Activated CD4-positive, alpha-beta T cell treated with anti-CD3 and anti-CD28 coated beads, Interleukin-2, amount 50 U/mL, for 1 hour (primary cell): Measurements from ENCODE around the gene RNF126.

Experiments used
- DNase-seq: peaks from one replicate; pipeline ENCODE4 v3.0.0-alpha.2; 2020

The RNF126 gene

DNA sequence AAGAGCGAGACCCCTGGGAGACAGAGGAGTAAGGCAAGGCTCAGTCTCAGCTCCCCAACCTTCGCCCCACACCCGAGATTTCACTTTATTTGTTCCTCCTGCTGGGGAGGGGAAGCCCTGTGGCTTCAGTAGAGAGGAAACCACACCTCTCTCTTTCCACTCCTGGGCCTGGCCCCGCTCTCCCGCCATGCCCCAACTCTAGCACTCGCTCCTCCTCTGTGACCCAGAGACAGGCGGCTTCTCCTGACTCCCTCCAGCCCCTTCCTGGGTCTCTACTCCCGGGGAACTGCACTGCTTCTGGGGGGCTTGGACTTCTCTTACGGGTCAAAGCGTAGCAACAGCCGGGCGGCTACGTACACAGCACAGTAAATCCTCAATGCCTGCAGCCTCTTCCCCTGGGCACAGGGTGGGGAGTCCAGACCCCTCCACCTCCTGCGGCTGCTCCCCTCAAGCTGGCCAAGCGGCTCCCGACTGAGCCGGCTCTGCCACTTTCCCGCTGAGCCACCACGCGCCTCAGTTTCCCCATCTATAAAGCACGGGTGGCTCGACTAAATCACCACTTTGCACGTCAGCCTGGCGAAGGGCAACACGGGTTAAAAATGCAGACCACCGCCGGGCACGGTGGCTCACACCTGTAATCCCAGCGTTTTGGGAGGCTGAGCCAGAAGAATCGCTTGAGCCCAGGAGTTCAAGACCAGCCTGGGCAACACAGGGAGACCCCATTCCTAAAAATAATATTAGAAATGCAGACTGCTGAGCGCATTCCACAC, 1.4 kb downstream of the RNF126 start:
- DNase-seq: peak; percentile 67

DNA sequence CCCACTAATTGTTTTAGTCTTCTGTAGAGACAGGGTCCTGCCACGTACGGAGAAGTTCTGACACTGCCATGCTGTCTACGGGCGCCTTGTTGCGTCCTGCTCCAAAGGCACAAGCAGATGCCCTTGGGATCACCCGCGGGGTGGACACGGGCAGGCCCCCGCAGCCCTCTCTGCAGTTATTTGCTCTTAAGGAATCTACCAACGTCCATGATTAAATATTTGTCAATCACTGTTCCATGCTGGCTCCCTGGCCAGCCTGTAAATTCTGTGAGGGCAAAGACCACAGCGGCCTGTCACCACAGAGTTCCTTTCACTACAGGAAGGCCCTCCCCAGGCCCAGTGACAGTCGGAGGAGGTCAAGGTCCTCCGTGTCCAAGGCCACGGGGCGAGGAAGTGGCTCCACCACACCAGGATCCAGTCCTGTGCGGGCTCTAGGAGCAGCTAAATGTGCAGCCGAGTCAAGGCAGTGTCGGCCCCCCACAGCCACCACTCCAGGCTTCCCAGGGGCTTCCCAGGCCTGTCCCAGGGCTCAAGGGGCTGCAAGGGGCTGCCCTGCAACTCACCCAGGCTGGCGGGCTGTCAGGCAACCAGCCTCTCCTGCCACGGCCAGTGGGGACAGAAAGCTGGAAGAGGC, 2.1 kb downstream of the RNF126 start:
- no peak for DNase-seq

DNA sequence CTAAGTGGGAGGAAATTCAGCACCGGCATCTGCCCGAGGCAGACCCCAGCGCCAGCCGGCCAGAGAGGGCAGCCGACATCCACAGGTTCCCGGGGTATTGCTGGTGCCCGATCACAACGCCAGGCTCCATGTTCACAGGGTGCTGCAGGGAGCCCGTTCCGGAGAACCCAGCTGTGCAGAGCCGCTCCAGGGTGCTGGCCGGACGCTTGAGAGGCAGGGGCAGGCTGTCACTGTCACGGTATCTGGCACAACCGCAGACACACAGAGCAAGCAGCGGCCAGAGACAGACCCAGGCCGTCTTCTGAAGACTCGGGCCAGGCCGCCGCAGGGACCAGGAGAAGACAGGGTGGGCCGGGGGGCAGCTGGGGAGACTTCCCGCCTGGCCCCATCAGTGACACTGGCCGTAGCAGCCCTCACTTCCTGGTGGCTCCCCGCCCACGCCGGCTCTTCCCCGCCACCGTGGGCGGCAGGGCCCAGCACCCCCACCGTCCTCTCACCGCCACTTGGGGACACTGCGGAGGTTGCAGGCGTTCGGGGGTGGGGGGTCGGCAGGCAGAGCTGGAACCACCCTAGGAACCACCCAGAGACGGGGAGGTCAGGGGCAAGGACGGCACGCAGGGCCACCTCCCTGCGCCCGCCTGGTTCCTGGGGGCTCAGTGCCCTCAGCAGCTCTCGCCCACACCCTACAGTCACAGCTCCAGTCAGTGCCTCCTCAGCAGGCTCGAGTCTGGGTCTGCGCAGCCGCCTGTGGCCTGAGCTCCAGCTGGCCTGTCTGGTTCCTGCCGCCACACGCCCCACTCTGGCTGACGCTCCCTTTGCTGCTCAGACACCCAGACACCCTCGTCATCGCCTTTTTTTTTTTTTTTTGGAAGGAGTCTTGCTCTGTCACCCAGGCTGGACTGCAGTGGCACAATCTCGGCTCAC, 3.8 kb downstream of the RNF126 start:
- DNase-seq: peak; percentile 63

DNA sequence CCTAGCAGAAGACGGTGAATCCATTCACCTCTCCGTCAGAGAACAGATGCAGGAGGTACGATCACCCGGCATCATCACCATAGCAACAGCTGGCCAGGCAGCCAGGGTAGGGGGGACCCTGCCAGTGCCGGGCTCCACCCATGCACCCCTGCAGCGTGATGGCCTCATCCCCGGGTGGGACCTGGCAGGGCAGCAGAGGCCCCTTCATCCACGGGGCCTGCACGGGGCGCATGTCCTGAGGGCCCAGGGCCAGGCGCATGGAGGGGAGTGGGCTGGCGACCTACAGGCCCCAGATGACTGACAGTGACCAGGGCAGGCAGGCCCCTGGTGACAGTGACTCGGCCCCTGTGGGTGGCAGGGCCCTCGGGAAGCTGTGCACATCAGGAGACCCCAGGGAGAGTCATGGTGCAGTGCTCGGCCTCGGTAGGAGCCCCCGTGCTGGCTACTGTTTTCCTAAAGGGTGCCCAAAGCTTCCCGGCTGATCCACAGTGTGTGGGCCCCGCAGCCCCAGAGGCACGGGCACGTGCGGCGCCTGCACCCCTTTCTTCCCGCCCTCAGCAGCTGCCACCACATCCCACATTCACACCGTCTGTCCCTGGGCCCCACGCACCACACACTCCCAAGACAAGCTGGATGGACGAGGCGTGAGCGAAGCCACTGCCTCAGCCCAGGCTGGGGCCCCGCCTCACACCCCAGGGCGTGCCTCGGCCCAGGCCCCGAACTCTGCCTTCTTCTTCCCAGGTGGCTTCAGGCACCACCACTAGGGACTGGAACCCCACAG, 4.8 kb downstream of the RNF126 start:
- DNase-seq: no peak

DNA sequence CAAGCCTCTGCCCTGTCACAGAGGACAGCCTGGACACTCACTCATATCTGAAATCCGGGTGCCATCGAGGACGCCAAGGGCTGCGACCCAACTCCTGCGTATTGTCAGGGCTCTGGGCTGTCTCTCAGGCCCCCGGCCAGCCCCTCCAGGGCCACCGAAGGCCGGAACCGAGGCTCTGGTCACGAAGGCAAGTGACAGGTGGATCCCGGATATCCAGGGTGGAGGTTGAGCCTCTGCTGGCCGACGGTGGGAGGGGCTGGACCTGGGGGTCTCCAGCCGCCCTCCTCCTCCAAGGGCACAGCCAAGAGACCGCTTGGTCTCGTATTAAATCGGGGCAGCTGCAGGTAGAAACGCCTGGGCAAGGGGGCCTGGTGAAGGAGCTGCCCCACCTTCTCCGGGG, 5.4 kb downstream of the RNF126 start:
- DNase-seq: no peak

DNA sequence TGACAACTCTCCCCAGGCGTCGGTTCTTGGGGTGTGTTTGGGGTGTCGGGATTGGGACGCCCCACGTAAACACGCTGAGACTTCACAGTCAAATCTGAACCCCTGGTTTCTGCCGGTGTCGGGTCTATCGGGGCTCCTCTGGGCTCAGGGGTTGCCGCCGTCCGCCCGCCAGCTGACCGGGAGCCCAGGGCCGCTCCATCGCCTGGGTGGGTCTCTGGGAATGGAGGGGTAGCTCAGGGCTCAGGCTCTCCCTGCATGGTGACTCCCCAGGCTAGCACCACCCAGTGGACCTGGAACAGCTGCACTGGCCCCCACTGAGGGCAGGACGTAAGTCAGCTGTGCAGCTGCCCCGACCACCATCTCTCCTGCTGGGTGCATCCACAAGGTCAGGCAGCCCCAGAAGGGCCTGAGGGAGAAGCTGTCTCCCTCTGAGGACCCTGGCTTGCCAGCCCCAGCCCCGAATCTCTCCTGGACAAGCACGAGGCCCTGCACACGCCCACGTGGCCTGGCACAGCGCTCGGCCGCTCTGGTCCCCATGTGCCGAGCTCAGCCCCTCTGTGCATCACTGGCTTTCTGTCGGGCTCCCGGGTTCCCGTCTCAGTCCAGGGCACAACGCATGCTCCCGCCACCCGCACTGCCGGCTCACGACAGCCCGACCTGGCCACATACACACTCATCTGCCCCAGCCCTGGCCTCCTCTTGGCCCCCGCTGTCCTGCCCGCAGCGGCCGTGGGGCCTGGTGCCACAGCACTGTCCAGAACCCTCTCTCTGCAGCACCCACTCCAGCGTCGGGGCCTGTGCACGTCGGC, 6.1 kb downstream of the RNF126 start:
- no peak for DNase-seq

DNA sequence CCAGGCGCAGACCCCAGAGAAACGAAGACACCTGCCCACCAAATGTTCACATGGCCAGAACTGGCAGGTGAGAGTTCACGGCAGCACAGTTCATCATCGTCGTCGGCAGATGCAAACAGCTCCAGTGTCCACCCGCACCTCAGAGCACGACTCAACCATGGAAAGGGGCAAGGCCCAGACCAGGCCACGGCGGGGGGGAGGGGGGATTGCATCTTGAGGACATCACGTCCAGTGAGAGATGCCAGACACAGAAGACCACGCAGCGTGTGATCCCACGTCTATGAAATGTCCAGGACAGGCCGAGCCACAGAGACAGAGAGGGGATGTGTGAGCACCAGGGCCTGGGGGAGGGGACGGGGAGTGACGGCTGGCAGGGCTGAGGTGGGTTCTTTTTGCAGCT, 7.3 kb downstream of the RNF126 start:
- no peak for DNase-seq

DNA sequence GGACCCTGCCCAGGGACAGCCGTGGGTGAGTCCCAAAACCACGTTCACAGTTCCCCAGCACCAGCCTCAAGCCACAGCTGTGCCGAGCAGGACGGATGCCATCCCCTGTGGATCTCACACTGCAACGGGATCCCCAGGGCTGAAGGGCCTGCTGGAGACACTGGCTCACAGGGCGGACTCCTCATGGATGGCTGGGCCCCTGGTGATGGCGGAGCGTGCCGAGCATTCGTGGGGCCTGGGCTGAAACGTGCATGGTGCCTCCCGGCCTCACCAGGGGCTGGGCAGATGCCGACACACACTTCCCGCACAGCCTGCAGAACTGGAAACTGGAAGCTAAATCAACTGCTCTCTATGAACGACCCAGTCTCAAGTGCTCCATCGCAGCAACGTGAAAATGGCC, 9.6 kb downstream of the RNF126 start:
- DNase-seq: no peak

DNA sequence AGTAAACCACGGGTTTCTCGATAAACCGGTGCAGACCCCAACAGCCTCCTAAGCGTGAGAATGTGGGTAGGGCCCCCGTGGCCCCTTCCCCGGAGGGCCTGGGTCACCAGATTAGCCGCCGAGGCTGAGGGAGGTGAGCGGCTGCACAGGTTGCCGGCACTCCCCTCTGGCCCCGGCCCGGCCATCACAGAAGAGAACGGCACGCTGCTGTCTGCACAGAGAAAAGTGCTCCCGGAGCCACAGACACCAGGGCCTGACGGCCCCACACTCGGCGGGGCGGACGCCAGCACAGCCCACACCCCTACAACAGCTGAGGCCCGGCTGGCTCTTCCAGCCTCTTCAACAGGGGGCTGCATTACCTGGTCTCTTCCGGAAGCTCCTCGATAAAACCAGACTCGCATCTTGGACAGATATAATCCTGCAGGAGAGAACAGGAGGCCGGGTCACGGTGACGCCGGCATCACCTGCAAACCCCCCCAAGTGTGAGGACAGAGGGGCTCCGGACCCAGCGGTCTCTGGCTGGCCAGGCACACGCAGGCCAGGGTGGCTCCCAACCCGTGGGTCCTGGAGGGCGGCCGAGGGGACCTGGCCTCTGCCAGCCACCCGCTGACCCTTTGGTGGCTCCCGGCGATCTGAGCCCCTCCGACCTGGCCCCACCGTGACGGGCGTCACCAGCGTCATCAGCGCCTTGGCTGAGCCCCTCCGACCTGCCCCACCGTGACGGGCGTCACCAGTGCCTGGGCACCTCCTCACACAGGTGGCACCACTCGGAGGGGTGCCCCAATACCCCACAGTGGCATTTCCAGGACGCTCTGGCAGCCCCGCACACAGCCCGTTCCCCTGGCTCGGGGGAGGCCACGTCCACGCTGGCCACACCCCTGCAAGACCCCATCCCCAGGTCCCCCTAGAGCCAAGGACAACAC, 10.3 kb downstream of the RNF126 start:
- DNase-seq: no peak

DNA sequence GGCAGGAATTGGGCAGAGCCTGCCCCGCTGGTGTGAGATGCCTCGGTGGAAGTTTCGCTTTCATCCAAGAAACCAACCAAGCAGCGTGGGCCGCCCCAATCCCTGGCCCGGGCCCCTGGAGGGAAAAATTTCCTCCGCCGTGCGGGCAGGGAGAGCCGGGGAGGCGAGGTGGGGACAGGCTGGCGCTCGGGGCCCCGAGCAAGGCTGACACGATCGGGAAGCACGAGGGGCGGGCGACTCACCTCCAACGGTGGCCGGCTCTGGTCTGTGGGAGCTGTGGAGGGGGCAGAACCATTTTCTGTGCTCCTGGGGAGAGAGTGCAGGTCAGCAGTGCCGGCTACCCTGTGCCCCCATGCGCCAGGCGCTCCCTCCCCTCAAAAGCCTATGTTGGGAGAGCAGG, 11.0 kb downstream of the RNF126 start:
- DNase-seq: no peak

DNA sequence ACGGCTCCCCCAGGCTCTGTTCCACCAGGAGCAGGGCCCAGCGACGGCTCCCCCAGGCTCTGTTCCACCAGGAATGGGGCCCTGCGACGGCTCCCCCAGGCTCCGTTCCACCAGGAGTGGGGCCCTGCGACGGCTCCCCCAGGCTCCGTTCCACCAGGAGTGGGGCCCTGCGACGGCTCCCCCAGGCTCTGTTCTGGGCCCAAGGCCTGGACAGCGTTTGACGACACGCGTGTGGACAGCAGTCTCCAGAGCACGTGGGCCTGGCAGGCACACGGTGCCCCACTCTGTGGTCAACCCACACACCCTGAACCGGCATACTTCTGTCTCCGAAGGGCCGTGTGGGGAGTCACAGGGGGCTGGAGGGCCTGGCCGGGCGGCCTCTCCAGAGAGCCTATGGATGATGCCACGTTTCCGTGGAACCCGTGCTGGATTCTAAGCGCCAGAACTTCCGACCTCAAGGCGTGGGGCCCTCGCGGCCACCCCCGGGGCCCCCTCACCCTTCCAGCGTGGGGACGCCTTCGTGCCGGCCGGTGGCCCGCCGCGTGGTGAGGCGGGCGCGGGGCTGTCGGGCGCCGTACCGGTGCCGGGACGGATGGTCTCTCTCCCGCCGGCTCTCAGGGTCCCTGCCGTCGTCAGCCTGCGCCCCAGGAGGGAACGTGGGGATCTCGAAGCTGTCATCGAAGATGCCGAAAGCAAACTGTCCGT, 11.7 kb downstream of the RNF126 start:
- DNase-seq: no peak

DNA sequence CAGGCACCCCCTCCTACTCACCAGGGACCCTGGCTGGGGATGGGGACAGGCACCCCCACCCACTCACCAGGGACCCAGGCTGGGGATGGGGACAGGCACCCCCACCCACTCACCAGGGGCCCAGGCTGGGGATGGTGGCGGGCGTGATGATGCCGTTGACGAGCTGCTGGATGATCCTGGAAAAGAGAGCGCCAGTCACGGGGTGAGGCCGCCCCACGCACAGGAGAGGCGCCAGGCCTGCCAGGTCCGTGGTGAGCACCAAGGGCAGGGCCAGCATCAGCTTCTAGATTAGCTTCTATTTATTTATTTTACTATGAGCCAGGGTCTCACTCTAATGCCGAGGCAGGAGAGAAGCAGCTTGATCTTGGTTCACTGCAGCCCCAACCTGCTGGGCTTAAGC, 12.9 kb downstream of the RNF126 start:
- DNase-seq: no peak

DNA sequence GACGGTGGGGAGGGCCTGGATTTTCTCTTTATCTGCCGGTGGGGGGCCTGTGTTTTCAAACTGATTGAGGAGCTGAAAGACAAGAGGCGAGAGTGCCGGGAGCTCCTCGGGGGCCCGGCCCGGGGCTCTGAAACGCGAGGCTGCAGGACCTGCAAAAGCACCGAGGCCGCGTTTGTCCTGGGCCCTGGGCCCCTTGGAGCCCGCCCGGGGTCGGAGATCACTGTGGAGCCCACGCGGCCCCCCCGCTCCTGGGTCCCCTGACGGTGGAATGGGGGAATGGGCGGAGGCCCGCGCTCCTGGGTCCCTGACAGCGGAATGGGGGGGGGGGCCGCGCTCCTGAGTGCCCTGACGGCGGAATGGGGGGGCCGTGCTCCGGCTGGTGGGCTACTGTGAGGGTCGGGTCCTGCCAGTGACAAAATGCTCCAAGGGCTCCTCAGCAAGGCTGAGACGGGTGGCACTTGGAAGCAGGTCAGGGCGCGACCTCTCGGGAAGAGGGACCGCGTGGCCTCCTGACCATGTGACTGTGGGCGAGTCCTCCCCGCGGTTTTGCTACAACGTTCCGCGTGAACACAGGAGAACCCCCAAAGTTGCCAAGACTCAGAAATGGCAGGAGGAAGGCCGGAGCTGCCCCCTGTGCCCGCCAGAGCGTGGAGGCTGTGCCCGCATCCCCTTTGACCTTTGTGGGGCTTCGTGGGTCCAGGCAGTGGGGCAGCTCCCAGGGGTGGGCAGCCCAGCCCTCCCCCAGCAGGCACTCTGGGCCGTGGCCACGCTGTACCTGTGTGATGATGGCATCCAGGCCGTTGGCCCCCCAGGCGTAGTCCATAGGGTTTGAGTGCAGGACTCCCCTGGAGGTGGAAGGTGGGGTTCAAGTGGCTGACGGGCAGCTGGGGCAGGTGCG, 13.9 kb downstream of the RNF126 start:
- no peak for DNase-seq

DNA sequence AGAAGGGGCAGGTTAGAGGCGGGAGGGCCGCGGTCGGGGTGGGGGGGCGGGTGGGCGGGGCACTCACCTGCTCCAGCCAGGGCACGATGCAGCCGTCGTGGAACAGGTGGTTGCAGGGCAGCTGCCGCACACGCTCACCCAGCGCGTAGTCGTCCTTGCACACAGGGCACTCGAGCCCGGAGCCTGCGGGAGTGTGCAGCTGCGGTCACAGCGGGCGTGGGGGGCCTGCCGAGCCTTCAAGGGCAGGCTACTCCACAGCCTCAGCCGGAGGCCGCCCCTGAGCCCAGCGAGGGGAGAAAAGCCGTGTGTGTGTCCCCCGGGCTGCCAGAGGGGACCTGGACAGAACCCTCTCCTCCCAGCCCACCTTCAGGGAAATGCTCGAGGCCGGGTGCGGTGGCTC, 14.7 kb downstream of the RNF126 start:
- DNase-seq: no peak

DNA sequence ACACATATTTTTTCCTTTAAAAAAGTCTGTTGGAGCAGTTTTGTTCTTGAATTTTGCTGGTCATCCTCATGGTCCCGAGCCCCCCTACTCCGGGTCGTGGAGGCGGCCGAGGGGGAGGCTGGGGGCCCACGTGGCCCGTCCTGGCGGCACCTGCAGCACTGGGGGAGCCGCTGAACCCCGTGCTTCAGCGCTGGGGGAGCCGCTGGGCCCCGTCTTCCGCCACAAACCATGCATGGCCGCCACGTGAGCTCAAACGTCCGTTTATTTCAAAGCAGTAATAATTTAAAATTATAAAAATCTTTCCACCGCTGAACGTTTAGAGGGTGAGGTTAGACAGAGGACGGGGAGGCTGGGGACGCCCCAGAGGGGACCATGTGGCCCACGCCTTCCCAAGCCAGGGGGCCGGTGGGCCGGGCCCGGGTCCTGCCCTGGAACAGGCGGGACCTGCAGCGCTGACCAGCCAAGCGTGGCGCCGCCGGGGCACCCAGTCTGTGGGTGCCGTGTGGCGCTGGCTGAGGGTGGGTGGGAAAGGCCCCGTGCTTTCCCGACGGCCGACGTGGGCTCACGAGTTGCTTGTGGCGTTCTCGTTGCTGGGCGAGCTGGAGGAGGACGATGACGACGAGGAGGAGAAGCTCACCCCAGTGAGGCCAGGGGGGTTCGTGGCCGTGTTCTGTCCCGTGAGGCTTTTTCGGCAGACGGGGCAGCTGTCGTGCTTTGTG, 15.3 kb downstream of the RNF126 start:
- no peak for DNase-seq

DNA sequence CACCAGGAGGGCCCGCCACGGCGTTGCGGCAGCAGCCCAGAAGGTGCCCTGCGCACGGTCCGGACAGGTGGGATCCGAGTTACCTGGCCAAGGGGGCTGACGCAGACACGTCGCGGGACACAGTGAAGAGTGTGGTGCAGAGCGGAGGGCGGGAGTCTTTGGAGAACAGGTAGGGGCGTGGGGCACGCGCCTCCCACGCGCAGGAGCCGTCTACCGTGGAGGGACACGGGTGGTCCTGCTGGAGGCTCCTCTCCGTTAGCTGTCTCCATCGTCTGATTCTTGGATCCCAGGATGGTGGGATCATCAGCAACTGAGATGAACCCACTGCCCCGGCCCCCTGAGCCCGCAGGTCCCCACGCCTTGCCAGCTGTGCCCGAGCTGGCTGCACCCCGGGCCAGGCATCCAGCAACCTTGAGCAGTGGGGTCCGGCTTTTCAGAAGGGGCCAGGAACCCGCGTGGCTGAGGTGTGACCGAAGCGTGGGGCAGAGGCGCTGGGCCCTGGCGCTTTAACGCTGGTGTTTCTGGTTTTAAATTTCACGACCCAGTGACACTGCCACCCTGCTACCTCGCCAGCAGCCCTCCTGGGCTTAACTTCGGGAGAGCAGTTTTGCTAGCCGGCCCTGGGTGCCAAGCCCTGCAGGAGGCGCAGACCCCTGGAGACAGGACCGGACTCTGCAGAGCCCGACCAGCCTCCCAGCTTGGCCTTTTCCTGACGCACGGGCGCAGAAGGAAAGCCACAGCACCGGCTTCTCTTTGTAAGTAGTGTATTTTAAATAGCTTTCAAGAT, 16.0 kb downstream of the RNF126 start:
- no peak for DNase-seq
